Neural progenitor cell (in vitro differentiated cells): Measurements from ENCODE around the gene KAZALD1. TPM values are rescaled to one million over a fixed set of nuclear protein-coding genes. Genes with fewer than 3 reads are reported as not detected.

Source experiments
- DNase-seq: peaks from one replicate; pipeline ENCODE4 v3.0.0-alpha.2; 2016; ENCODE audit warnings: low spot score
- H2AFZ ChIP-seq: fragments of 200-600 bp; sonication (generic); replicated peaks from 2 replicates; pipeline ENCODE4 v1.6.1; 2016; ENCODE audit warnings: antibody characterized with exemption
- H3F3A ChIP-seq: fragments of 200-600 bp; sonication (generic); 2 replicates; pipeline ENCODE4 v1.6.1; 2016; ENCODE audit warnings: antibody characterized with exemption, low read depth
- H3K27ac ChIP-seq: fragments of 200-600 bp; sonication (generic); 2 replicates; pipeline ENCODE4 v1.5.1; 2016; ENCODE audit warnings: mild to moderate bottlenecking
- H3K27me3 ChIP-seq: fragments of 200-600 bp; sonication (generic); 2 replicates; pipeline ENCODE4 v1.6.1; 2016; ENCODE audit warnings: mild to moderate bottlenecking, moderate library complexity
- H3K36me3 ChIP-seq: fragments of 200-600 bp; sonication (generic); 2 replicates; pipeline ENCODE4 v1.5.1; 2016
- H3K4me1 ChIP-seq: fragments of 200-600 bp; sonication (generic); 2 replicates; pipeline ENCODE4 v1.6.1; 2016; ENCODE audit warnings: mixed run types
- H3K4me2 ChIP-seq: fragments of 200-600 bp; sonication (generic); 2 replicates; pipeline ENCODE4 v1.6.1; 2016
- H3K4me3 ChIP-seq: fragments of 200-600 bp; sonication (generic); 2 replicates; pipeline ENCODE4 v1.5.1; 2016
- H3K79me2 ChIP-seq: fragments of 200-600 bp; sonication (generic); 2 replicates; pipeline ENCODE4 v1.6.1; 2016; ENCODE audit warnings: low read depth
- H3K9ac ChIP-seq: fragments of 200-600 bp; sonication (generic); 2 replicates; pipeline ENCODE4 v1.6.1; 2016
- H3K9me3 ChIP-seq: fragments of 200-600 bp; sonication (generic); 2 replicates; pipeline ENCODE4 v1.5.1; 2016; ENCODE audit warnings: low read depth
- H4K20me1 ChIP-seq: fragments of 200-600 bp; sonication (generic); 2 replicates; pipeline ENCODE4 v1.6.1; 2016; ENCODE audit warnings: low read depth
- H3K27ac Mint-ChIP-seq: 3 replicates; pipeline ENCODE4 v1.8.0; 2021; ENCODE audit warnings: mixed read lengths
- H3K27me3 Mint-ChIP-seq: 2 replicates; pipeline ENCODE4 v1.8.0; 2022; ENCODE audit warnings: low read depth, mild to moderate bottlenecking, inconsistent platforms, moderate library complexity, mixed read lengths; ENCODE audit not compliant: insufficient read depth
- H3K36me3 Mint-ChIP-seq: 3 replicates; pipeline ENCODE4 v1.8.0; 2021; ENCODE audit warnings: mixed read lengths
- H3K4me1 Mint-ChIP-seq: 3 replicates; pipeline ENCODE4 v1.8.0; 2021; ENCODE audit warnings: mixed read lengths
- H3K4me3 Mint-ChIP-seq: 3 replicates; pipeline ENCODE4 v1.8.0; 2021; ENCODE audit warnings: mild to moderate bottlenecking, moderate library complexity, mixed read lengths
- H3K9me3 Mint-ChIP-seq: 3 replicates; pipeline ENCODE4 v1.8.0; 2020; ENCODE audit warnings: mixed read lengths
- CTCF ChIP-seq: fragments of 200-600 bp; sonication (generic); IDR thresholded peaks from 2 replicates; pipeline ENCODE4 v1.5.1; 2017; ENCODE audit warnings: antibody characterized with exemption, mild to moderate bottlenecking
- EZH2 ChIP-seq: fragments of 200-600 bp; sonication (generic); IDR thresholded peaks from 2 replicates; pipeline ENCODE4 v1.6.1; 2017; ENCODE audit warnings: antibody characterized with exemption, mild to moderate bottlenecking, moderate library complexity
- EZH2phosphoT487 ChIP-seq: fragments of 200-600 bp; sonication (generic); IDR thresholded peaks from 2 replicates; pipeline ENCODE4 v1.6.1; 2017; ENCODE audit warnings: antibody characterized with exemption
- total RNA-seq: library from RNA; depleted of rRNA; stranded (reverse); fragments of >200 nt; gene quantifications from 2 replicates; pipeline ENCODE4 v1.2.3, GENCODE V29; 2015; ENCODE audit warnings: low replicate concordance

The KAZALD1 gene
- total RNA-seq, 1 donor from 2014 or later = 0.77 TPM

GRCh38 chr10:101089520-101090299 lies 27.9 kb downstream of the KAZALD1 start:
- Histone ChIP-seq H3K36me3 (no peaks in the 10 kb centered on the region), H3K79me2 (no peaks in the 10 kb centered on the region), H3K4me3 (no peak overlapping the region), H3K4me2 (no peak overlapping the region), H3K9ac (no peak overlapping the region), H3K27ac (no peak overlapping the region), H3K4me1 (peaks cover 10% of the 10 kb centered on the region), H2AFZ (no peak overlapping the region), H4K20me1 (peaks cover 11% of the 10 kb centered on the region), H3F3A (no peaks in the 10 kb centered on the region), H3K9me3 (no peaks in the 10 kb centered on the region), H3K27me3 (peaks cover 94% of the 10 kb centered on the region)
- no peaks in the 10 kb centered on the region for H3K9me3 Mint-ChIP-seq
- no peaks in the 10 kb centered on the region for H3K36me3 Mint-ChIP-seq
- peaks cover 33% of the 10 kb centered on the region for H3K27me3 Mint-ChIP-seq
- H3K27ac Mint-ChIP-seq = no peak overlapping the region
- peaks cover 14% of the 10 kb centered on the region for H3K4me1 Mint-ChIP-seq
- no peak overlapping the region for H3K4me3 Mint-ChIP-seq
- no peak for DNase-seq
- TF ChIP-seq EZH2 (no peak), EZH2phosphoT487 (no peak), CTCF (no peak)

GRCh38 chr10:101090597-101090996 lies 28.8 kb downstream of the KAZALD1 start:
- Histone ChIP-seq H3K4me2 (no peak overlapping the region), H2AFZ (no peak overlapping the region), H3K27me3 (peaks cover 85% of the 10 kb centered on the region), H3K36me3 (no peaks in the 10 kb centered on the region), H4K20me1 (peaks cover 11% of the 10 kb centered on the region), H3K27ac (no peak overlapping the region), H3F3A (no peaks in the 10 kb centered on the region), H3K79me2 (no peaks in the 10 kb centered on the region), H3K4me1 (peaks cover 10% of the 10 kb centered on the region), H3K4me3 (no peak overlapping the region), H3K9me3 (no peaks in the 10 kb centered on the region), H3K9ac (no peak overlapping the region)
- Mint-ChIP-seq H3K27me3 (peaks cover 36% of the 10 kb centered on the region), H3K27ac (no peak overlapping the region), H3K4me3 (no peak overlapping the region), H3K9me3 (no peaks in the 10 kb centered on the region), H3K4me1 (peaks cover 19% of the 10 kb centered on the region), H3K36me3 (no peaks in the 10 kb centered on the region)
- DNase-seq = no peak
- TF ChIP-seq CTCF = no peak
- no peak for TF ChIP-seq EZH2phosphoT487
- no peak for TF ChIP-seq EZH2

- peaks cover 19% of the 10 kb centered on the region for H3K4me1 Mint-ChIP-seq
Observed at GRCh38 chr10:101091546-101092290, 29.9 kb downstream of the KAZALD1 start.

More at GRCh38 chr10:101091546-101092290, 29.9 kb downstream of the KAZALD1 start:
- Histone ChIP-seq H3K4me3 (no peak overlapping the region), H3K27ac (no peak overlapping the region), H2AFZ (no peak overlapping the region), H4K20me1 (peaks cover 11% of the 10 kb centered on the region), H3K9ac (no peak overlapping the region), H3K36me3 (no peaks in the 10 kb centered on the region), H3K27me3 (peaks cover 81% of the 10 kb centered on the region), H3K4me2 (no peak overlapping the region), H3K79me2 (no peaks in the 10 kb centered on the region), H3K4me1 (peaks cover 10% of the 10 kb centered on the region), H3F3A (no peaks in the 10 kb centered on the region), H3K9me3 (no peaks in the 10 kb centered on the region)
- DNase-seq = no peak
- no peak for TF ChIP-seq CTCF
- no peak for TF ChIP-seq EZH2phosphoT487
- no peak for TF ChIP-seq EZH2
- no peaks in the 10 kb centered on the region for H3K36me3 Mint-ChIP-seq
- no peak overlapping the region for H3K27ac Mint-ChIP-seq
- no peak overlapping the region for H3K4me3 Mint-ChIP-seq
- H3K9me3 Mint-ChIP-seq = no peaks in the 10 kb centered on the region
- H3K27me3 Mint-ChIP-seq = peaks cover 31% of the 10 kb centered on the region
